Neural cell (in vitro differentiated cells): ENCODE results near the gene TCN2. TPM values are rescaled to one million over a fixed set of nuclear protein-coding genes. Genes with fewer than 3 reads are reported as not detected.

Source experiments
- H2AFZ ChIP-seq: fragments of 200-600, 300-800 bp; sonication (generic), shearing (Covaris generic); 2 replicates; pipeline ENCODE4 v1.6.0; 2014; ENCODE audit warnings: low read depth, mild to moderate bottlenecking, antibody characterized with exemption, low read length, moderate library complexity
- H3F3A ChIP-seq: fragments of 200-600 bp; shearing (Covaris generic); 2 replicates; pipeline ENCODE4 v1.6.1; 2016; ENCODE audit warnings: mild to moderate bottlenecking, moderate library complexity, mixed read lengths, antibody characterized with exemption, low read length; ENCODE audit not compliant: insufficient read depth, poor library complexity, severe bottlenecking
- H3K27ac ChIP-seq: fragments of 200-600, 300-800 bp; sonication (generic), shearing (Covaris generic); 2 replicates; pipeline ENCODE4 v1.5.1; 2014; ENCODE audit warnings: mild to moderate bottlenecking, low read length, moderate library complexity
- H3K27me3 ChIP-seq: fragments of 300-800, 200-600 bp; sonication (generic), shearing (Covaris generic); 2 replicates; pipeline ENCODE4 v1.6.0; 2014; ENCODE audit warnings: mild to moderate bottlenecking, low read depth, low read length, moderate library complexity; ENCODE audit not compliant: insufficient read depth
- H3K36me3 ChIP-seq: fragments of 300-800, 200-600 bp; sonication (generic), shearing (Covaris generic); 2 replicates; pipeline ENCODE4 v1.5.1; 2014; ENCODE audit warnings: mild to moderate bottlenecking, antibody characterized with exemption, low read length, moderate library complexity; ENCODE audit not compliant: insufficient read depth
- H3K4me2 ChIP-seq: fragments of 300-800, 200-600 bp; sonication (generic), shearing (Covaris generic); 2 replicates; pipeline ENCODE4 v1.6.0; 2014; ENCODE audit warnings: mild to moderate bottlenecking, low read length
- H3K4me3 ChIP-seq: fragments of 300-800, 200-600 bp; sonication (generic), shearing (Covaris generic); 2 replicates; pipeline ENCODE4 v1.5.1; 2014; ENCODE audit warnings: mild to moderate bottlenecking, low read length, moderate library complexity
- H3K79me2 ChIP-seq: fragments of 200-600 bp; shearing (Covaris generic); replicated peaks from 2 replicates; pipeline ENCODE4 v1.6.0; 2014; ENCODE audit warnings: mild to moderate bottlenecking, low read length, moderate library complexity; ENCODE audit not compliant: insufficient read depth
- H3K9ac ChIP-seq: fragments of 300-800, 200-600 bp; sonication (generic), shearing (Covaris generic); 2 replicates; pipeline ENCODE4 v1.6.1; 2016; ENCODE audit warnings: mild to moderate bottlenecking, low read length, mixed read lengths
- H3K9me2 ChIP-seq: fragments of 200-600 bp; shearing (Covaris generic); 2 replicates; pipeline ENCODE4 v1.6.1; 2016; ENCODE audit warnings: mild to moderate bottlenecking, low read length, mixed read lengths; ENCODE audit not compliant: insufficient read depth
- H3K9me3 ChIP-seq: fragments of 200-600, 300-800 bp; sonication (generic), shearing (Covaris generic); 2 replicates; pipeline ENCODE4 v1.6.1; 2016; ENCODE audit warnings: mild to moderate bottlenecking, mixed run types, low read length, moderate library complexity, mixed read lengths
- H4K20me1 ChIP-seq: fragments of 200-600 bp; shearing (Covaris generic); 2 replicates; pipeline ENCODE4 v1.6.1; 2016; ENCODE audit warnings: mild to moderate bottlenecking, mixed run types; ENCODE audit not compliant: insufficient read depth
- CTCF ChIP-seq: fragments of 450-650 bp; IDR thresholded peaks from 2 replicates; pipeline ENCODE4 v1.5.1; 2014; ENCODE audit warnings: antibody characterized with exemption, mild to moderate bottlenecking, moderate library complexity; ENCODE audit not compliant: poor library complexity, severe bottlenecking
- EP300 ChIP-seq: fragments of 450-650 bp; conservative IDR thresholded peaks from 2 replicates; pipeline ENCODE4 v1.6.1; 2014; ENCODE audit warnings: antibody characterized with exemption, mild to moderate bottlenecking, moderate library complexity; ENCODE audit not compliant: poor library complexity, severe bottlenecking
- EZH2 ChIP-seq: fragments of 200-600, 300-800 bp; shearing (Covaris generic), sonication (generic); IDR thresholded peaks from 2 replicates; pipeline ENCODE4 v1.6.1; 2014; ENCODE audit warnings: antibody characterized with exemption, low read length, borderline replicate concordance, mild to moderate bottlenecking; ENCODE audit not compliant: insufficient read depth, poor library complexity, severe bottlenecking
- MXI1 ChIP-seq: fragments of 450-650 bp; conservative IDR thresholded peaks from 2 replicates; pipeline ENCODE4 v1.6.1; 2014; ENCODE audit warnings: antibody characterized with exemption, mild to moderate bottlenecking; ENCODE audit not compliant: poor library complexity, severe bottlenecking
- POLR2AphosphoS5 ChIP-seq: IDR thresholded peaks from 2 replicates; pipeline ENCODE4 v1.6.1; 2012
- RAD21 ChIP-seq: fragments of 450-650 bp; conservative IDR thresholded peaks from 2 replicates; pipeline ENCODE4 v1.6.1; 2014; ENCODE audit warnings: antibody characterized with exemption, mild to moderate bottlenecking, moderate library complexity
- REST ChIP-seq: IDR thresholded peaks from 2 replicates; pipeline ENCODE4 v1.6.1; 2012; ENCODE audit warnings: borderline replicate concordance
- SMC3 ChIP-seq: fragments of 450-650 bp; conservative IDR thresholded peaks from 2 replicates; pipeline ENCODE4 v1.6.1; 2014; ENCODE audit warnings: antibody characterized with exemption, mild to moderate bottlenecking, moderate library complexity; ENCODE audit not compliant: poor library complexity
- TAF1 ChIP-seq: IDR thresholded peaks from 2 replicates; pipeline ENCODE4 v1.6.1; 2012; ENCODE audit warnings: low read depth
- polyA plus RNA-seq: library from polyadenylated mRNA; depleted of rRNA; stranded (reverse); fragments of >200 nt; gene quantifications from 2 replicates; pipeline ENCODE4 v1.2.3, GENCODE V29; 2014

Gene TCN2
- polyA plus RNA-seq, 1 donor from 2014 or later = 13.0 TPM

- H4K20me1 ChIP-seq = no peaks in the 10 kb centered on the region
- TF ChIP-seq MXI1 (no peak), RAD21 (no peak), REST (no peak), POLR2AphosphoS5 (no peak), CTCF (no peak), EP300 (no peak), EZH2 (no peak), SMC3 (no peak), TAF1 (no peak)
- no peak overlapping the region for H3K4me3 ChIP-seq
- H3K9me3 ChIP-seq = no peaks in the 10 kb centered on the region
- H3K9ac ChIP-seq = no peak overlapping the region
- H3K27me3 ChIP-seq = no peaks in the 10 kb centered on the region
- no peaks in the 10 kb centered on the region for H3K79me2 ChIP-seq
- H3F3A ChIP-seq = no peaks in the 10 kb centered on the region
- H3K27ac ChIP-seq = no peak overlapping the region
- no peak overlapping the region for H3K4me2 ChIP-seq
- no peaks in the 10 kb centered on the region for H3K36me3 ChIP-seq
- no peaks in the 10 kb centered on the region for H3K9me2 ChIP-seq
- no peak overlapping the region for H2AFZ ChIP-seq
Measured at GRCh38 chr22:30572840-30573593, 34.0 kb upstream of the TCN2 start.

- Histone ChIP-seq H3K27me3 (no peaks in the 10 kb centered on the region), H3K27ac (no peak overlapping the region), H3K36me3 (no peaks in the 10 kb centered on the region), H3F3A (no peaks in the 10 kb centered on the region), H3K9me3 (no peaks in the 10 kb centered on the region), H3K79me2 (no peaks in the 10 kb centered on the region), H4K20me1 (no peaks in the 10 kb centered on the region), H3K4me3 (peak overlapping the region; percentile 33), H2AFZ (no peak overlapping the region), H3K9ac (no peak overlapping the region), H3K9me2 (no peaks in the 10 kb centered on the region), H3K4me2 (no peak overlapping the region)
- TF ChIP-seq MXI1 (no peak), SMC3 (no peak), POLR2AphosphoS5 (no peak), TAF1 (no peak), RAD21 (no peak), EZH2 (no peak), EP300 (no peak), CTCF (no peak), REST (no peak)
Measured at GRCh38 chr22:30573594-30574094, 33.3 kb upstream of the TCN2 start.
